Posterior cingulate gyrus (tissue), 11 donors: ENCODE measurements around the gene SRP68.
"Not testable (repeated sequence)": the region's sequence is repeated elsewhere in the genome, so short reads cannot be mapped to it uniquely, and the experiment has no call there.

ENCODE experiments used
- DNase-seq, 10 donors: peaks; one replicate each; pipeline versions ENCODE4 v3.0.0 to v3.0.0-alpha.2; 2020 to 2021; ENCODE audit warnings: mixed read lengths in 3 of 10
- intact Hi-C: fragments of 100-400 bp; cut with DNase I; formaldehyde crosslinking; loops from one replicate; pipeline ENCODE4 v1.15.1; 2023

SRP68 gene

DNA sequence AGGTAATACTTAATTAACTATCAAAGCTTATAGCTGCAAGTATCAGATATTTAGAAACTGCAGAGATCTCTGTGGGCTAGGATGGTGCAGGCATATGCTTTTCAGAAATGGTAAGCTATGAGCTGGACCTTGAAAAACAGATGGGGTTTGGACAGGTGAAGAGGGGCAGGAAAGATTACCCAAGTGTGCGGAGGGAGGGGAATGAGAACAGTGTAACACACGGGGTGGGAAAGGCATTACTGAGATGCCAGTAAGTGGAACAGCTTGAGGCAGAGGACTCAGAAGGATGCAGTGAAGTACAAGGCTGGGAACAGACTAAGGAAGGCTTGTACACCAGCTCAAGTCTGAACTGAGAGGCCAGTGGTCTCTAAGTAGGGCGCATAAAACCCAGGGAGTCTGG, 23.1 kb downstream of the SRP68 start:
- no peak for DNase-seq
- intact Hi-C loops = no loop called here

DNA sequence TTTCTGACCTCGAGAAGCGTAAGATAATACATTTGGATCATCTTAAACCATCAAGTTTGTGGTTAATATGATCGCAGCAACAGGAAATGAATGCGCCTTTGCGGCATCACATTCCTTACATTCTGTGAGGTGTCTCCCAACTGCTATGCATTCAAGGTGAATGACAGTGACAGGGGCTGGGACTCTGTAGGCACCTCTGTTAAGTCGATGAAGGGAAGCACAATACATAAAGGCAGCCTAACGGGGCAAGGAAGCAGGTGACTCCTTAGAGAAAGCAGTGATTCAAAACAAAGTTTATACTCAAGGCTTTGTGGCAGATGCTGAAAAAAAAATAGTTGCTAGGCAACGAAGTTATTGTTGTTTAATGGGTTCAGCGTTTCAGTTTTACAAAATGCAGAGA, 23.6 kb downstream of the SRP68 start:
- DNase-seq = no peak
- intact Hi-C loops = no loop called here

GRCh38 chr17:76048025-76048605, 24.2 kb downstream of the SRP68 start:
- DNase-seq = no peak
- intact Hi-C loops = no loop called here

DNA sequence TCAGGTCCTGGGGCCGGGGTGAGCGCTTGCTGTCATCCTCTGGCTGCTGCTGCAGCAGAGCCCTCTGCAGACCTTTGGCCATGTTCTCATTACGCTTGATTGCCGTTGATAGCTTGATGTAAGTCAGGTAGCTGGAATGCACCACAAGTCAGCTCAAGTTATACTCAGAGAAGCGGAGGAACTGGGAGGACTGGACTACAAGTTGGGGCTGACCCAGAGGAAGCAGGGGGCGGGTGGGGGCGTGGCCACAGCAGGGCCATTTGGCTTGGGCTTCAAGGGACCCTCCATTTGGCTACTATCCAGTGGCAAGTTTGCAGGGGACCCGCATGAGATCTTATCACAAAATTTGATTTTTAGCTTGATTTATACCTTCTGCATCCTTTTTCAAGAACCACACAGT, 26.3 kb downstream of the SRP68 start:
- no peak for DNase-seq
- intact Hi-C loops = no loop called here

DNA sequence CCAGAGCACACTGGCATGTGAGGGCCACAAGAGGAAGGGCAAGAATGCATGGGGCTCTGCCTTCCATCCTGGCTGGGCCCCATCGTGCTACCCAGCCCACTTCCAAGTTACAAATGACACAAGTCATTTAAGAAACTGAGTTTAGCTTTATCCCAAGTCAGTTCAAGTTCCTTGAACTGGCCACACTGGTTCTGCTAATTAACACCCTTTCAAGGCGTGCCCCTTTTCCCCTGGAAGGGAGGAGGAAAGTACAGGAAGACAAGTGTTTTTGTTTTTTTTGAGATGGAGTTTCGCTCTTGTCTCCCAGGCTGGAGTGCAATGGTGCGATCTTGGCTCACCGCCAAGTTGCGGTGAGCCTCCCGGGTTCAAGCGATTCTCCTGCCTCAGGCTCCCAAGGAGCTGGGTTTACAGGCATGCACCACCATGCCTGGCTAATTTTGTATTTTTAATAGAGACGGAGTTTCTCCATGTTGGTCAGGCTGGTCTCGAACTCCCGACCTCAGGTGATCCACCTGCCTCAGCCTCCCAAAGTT, 27.8 kb downstream of the SRP68 start:
- intact Hi-C loops = not testable (repeated sequence)
- DNase-seq = peak in 1 of 10 donors; percentile 68

DNA sequence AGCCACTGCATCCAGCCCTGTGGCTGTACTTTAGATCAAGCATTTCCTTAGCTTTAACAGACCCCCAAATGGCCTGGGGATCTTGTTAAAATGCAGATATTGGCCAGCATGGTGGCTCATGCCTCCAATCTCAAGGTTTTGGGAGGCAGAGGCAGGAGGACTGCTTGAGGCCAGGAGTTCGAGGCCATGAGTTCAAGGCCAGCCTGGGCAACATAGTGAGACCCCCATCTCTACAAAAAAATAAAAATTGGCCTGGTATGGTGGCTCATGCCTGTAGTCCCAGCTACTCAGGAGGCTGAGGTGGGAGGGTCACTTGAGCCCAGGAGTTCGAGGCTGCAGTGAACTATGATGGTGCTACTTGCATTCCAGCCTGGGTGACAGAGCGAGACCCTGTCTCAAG, 29.4 kb downstream of the SRP68 start:
- DNase-seq, intact Hi-C loops: not testable (repeated sequence)

DNA sequence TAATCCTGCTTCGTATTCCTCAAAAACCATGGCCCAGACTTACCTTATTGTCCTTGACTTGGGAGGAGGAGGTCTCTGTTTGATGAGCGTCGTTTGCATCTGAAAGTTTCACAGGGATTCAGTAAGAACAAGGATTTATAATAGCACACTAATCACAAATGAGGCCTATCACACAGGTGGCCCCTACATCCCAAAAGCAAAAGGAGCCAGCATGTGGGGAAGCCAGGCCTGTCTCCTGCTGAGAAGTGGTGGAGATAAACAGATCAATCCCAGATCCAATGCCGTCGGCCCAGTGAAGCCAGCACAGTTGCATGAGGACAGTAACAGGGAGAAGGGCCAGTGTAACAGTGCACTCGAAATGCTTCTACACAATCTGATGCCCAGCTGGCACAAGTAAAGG, 31.9 kb downstream of the SRP68 start:
- peak in 1 of 10 donors; percentile 14 for DNase-seq
- intact Hi-C loops = no loop called here

DNA sequence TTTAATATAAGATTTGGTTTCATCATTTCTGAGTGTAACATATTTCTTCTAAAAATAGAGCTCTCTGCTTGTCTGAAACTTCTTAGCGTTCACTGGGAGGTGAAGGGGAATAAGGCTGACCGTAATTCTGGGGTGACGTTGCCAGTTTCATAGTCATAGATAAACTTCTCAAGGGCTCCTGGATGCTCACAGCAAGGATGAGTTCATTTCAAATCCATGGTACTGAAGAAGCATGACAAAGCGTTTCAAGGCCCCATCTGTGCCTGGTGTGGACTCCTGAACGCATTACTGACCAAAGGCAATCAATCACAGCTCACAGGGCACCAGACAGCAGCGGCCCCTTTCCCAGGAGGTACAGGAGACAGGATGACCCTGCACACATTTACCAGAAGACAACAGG, 33.2 kb downstream of the SRP68 start:
- intact Hi-C loops = no loop called here
- no peak for DNase-seq

DNA sequence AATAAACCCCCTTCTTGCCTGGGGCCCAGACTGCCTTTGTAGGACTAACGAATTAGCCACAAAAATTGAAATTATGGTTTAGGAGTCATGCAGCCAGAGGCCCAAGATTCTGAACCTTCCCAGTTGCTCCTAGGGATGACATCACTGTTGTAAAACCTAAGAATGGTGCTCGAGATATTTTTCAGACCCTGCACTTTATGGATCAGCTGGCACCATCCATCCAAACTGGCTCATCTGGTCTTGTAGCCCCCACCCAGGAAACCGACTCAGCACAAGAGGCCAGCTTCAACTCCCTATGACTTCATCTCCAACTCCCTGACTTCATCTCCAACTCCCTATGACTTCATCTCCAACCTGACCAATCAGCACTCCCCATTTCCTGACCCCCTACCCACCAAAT, 34.3 kb downstream of the SRP68 start:
- intact Hi-C loops = no loop called here

DNA sequence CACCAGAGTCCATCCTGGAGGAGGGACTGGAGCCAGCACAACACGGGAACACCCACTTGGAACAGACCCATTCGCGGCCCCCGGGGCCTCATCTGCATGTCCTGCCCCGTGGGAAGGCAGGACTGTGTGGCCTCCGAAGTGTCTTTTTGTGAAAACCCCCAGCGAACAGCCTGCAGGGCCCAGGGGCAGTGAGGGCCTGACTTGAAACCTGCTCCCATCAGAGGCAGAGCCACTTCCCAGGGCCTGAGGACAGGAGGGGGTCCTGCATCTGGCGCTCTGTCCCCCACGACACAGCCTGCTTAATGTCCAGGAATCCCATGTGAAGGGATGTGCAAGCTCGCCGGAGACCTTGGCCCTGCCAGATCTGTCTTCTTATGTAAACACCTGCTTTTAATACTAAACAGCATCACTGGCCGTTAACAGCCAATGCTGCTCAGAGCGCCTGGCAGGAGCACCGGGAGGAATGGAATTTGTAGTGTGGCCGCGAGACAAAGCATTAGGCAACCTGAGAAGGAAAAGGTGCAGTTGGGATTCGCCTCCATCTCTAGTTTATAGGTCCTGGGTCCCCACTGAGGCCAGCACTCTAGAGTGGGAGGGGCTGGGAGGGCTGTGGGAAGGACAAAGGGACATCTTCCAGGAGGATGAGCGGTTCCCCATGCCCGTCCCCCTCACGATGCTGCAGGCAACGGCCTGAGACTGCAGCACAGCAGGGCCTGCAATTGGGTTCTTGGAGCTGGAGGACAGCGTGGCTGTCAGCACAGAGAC, 35.6 kb downstream of the SRP68 start:
- peak in 2 of 10 donors; percentile 59 to 77 for DNase-seq
- intact Hi-C loops = no loop called here

More for the DNA sequence above, 34.3 kb downstream of the SRP68 start:
- DNase-seq = no peak

GRCh38 chr17:76034428-76035350, 37.6 kb downstream of the SRP68 start:
- DNase-seq = peak in 1 of 10 donors; percentile 31
- intact Hi-C loops = no loop called here

DNA sequence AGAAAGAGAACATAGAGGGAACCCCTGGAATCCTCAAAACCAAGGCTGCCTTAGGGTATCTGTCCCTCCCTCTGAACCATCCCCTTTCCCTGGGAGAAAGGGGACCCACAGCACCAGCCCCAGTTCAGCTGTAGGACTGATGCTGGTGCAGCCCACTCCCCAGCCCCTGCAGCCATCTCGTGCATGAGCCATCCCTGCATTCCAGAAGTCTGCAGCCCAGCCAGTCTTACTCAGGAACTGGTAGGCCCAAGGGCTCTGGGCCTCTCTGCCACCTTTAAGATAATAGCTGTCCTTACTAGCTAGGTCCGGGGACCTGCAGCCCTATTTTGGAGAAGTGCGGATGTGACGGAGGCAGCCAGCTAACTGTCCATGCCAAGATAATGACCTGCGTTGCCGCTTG, 39.2 kb downstream of the SRP68 start:
- peak in 2 of 10 donors; percentile 27 to 53 for DNase-seq
- intact Hi-C loops = no loop called here

DNA sequence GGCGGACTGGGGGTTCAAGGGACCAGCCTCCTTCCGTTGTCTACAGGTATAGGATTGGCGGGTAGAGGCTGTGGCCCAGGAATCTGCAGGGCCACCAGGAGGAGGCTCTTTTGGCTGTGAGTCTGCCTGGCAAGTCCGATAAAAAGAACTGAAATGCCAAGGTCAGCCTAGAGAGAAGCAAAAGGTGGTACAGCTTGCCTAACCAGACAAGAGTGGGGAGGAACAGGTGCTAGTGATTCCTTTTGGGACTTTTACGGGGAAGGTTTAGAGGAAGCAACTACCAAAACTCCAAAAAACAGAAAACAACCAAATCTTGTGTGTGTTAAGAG, 39.6 kb downstream of the SRP68 start:
- no peak for DNase-seq
- intact Hi-C loops = no loop called here

GRCh38 chr17:76032073-76032779, 40.1 kb downstream of the SRP68 start:
- peak in 2 of 10 donors; percentile 64 to 85 for DNase-seq
- intact Hi-C loops = no loop called here

DNA sequence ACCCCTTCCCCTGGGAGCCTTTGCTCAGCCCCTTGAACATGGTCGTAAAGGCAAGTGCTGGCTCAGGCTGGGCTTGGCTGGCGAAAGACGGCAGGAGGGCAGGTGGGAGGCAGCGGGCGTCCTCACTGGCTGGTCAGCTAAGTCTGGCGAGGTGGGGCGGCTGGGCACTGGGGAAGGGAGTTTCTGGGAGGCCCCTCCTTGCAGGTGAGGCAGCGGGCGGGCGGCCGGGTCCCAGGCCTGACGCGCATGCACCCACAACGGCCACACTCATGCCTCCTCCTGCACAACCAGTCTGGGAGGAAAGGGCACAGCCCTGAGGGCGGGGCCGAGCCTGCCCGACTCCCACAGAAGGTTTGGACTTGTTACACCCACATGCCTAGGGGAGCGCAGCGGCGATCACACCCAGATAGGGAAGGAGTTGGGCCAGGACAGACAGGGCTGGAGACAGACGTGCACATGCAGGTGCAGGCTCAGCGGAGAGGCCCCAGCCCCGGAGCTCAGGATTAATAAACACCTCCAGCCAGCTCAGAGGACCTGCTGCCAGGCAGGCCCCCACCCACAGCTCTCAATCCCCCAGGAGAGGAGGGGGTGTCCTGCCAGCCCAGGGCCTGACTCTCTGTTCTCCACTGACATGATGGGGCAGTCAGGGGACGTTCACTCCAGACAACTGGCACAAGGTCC, 45.0 kb downstream of the SRP68 start, which contains the start of gene EVPL:
EVPL (minus strand) TSS at position 148 of the 681 bp plus-strand sequence; CDS start at position 40, 108 bp downstream.
- DNase-seq = peak in 2 of 10 donors; percentile 67 to 81
- intact Hi-C loops = no loop called here

DNA sequence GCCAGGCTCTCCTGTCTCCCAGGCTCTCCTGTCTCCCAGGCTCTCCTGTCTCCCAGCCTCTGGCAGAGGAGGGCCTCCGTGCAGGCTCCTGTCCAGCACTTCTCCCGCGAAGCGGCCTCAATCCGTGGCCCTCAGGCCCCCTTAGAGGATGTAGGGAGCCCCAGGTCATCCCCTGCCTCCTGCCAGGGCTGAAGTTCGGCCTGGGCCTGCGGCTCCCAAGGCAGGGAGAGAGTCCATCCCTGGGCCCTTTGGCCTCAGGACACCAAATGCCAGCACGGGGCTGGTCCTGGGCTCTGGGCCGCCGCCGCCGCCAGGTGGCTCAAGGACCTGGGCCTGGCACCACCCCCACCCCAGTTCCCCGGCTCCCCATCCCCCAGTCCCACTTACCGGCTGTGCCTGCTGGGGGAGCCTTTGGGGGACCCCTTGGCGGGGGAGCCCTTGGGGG, 45.6 kb downstream of the SRP68 start:
- intact Hi-C loops = no loop called here
- peak in 1 of 10 donors; percentile 52 for DNase-seq

GRCh38 chr17:76025294-76025693, 47.0 kb downstream of the SRP68 start:
- intact Hi-C loops = no loop called here
- DNase-seq = peak in 1 of 10 donors; percentile 37

- intact Hi-C loops = no loop called here
- no peak for DNase-seq
These were observed 48.0 kb downstream of the SRP68 start for GRCh38 chr17:76024353-76024752.

GRCh38 chr17:76023900-76024237, 48.4 kb downstream of the SRP68 start:
- intact Hi-C loops = no loop called here
- DNase-seq = no peak
